HepG2 (cell line): ENCODE data around the gene LILRB2.

ENCODE experiments used
- POLR2A ChIP-seq, 2 experiments: IDR thresholded peaks; 2 replicates each; pipeline ENCODE4 v1.6.1; 2011; ENCODE audit warnings: low read depth in 2 of 2, low read length in 2 of 2, mild to moderate bottlenecking in 1 of 2, moderate library complexity in 1 of 2; ENCODE audit not compliant: insufficient read depth in 1 of 2
- TCF7L2 ChIP-seq: IDR thresholded peaks from 2 replicates; pipeline ENCODE4 v1.6.1; 2011; ENCODE audit warnings: mild to moderate bottlenecking, low read depth, low read length, moderate library complexity
- UBTF ChIP-seq: sonication (generic); formaldehyde crosslinking; IDR thresholded peaks from 2 replicates; pipeline ENCODE4 v1.4.0; 2020; ENCODE audit warnings: mild to moderate bottlenecking, missing genetic modification reagents
- ZNF530 ChIP-seq: sonication (generic); formaldehyde crosslinking; IDR thresholded peaks from 2 replicates; pipeline ENCODE4 v1.5.0; 2020; ENCODE audit warnings: low read depth, mild to moderate bottlenecking, missing genetic modification reagents

GRCh38 chr19:54275951-54276350 is 5.0 kb downstream of the LILRB2 start:
- no peak for TF ChIP-seq TCF7L2
- no peak for TF ChIP-seq UBTF (CRISPR knock-in tag)
- TF ChIP-seq ZNF530: no peak
- TF ChIP-seq POLR2A (IDR thresholded peaks at IDR 0.05; ENCODE audit: insufficient read depth in 1 of 2, low read depth in 2 of 2, low read length in 2 of 2): no peak
